HG03139 (cell line): ENCODE data around the gene ABLIM2.

Source experiments
- ATAC-seq: cut with Tn5 transposase; IDR thresholded peaks from one replicate; pipeline ENCODE4 v1.9.1; 2021; ENCODE audit not compliant: unreplicated experiment

ABLIM2 gene

GRCh38 chr4:8159537-8160232 is 1.1 kb upstream of the ABLIM2 start:
- ATAC-seq: no peak

GRCh38 chr4:8157944-8158709 is 486 bp downstream of the ABLIM2 start:
- no peak for ATAC-seq

GRCh38 chr4:8157496-8157895 is 1.1 kb downstream of the ABLIM2 start:
- ATAC-seq: no peak

- no peak for ATAC-seq
Measured at GRCh38 chr4:8156617-8157016, 2.0 kb downstream of the ABLIM2 start.

GRCh38 chr4:8155660-8156421 is 2.8 kb downstream of the ABLIM2 start:
- no peak for ATAC-seq

- no peak for ATAC-seq
Measured at GRCh38 chr4:8155048-8155447, 3.6 kb downstream of the ABLIM2 start.

GRCh38 chr4:8153441-8153840 is 5.2 kb downstream of the ABLIM2 start:
- ATAC-seq: no peak

GRCh38 chr4:8152865-8153257 is 5.8 kb downstream of the ABLIM2 start:
- ATAC-seq: no peak

- no peak for ATAC-seq
Measured at GRCh38 chr4:8152090-8152864, 6.3 kb downstream of the ABLIM2 start.

- no peak for ATAC-seq
Measured at GRCh38 chr4:8151165-8151650, 7.4 kb downstream of the ABLIM2 start.

- no peak for ATAC-seq
Measured at GRCh38 chr4:8150152-8151090, 8.2 kb downstream of the ABLIM2 start.

- no peak for ATAC-seq
Measured at GRCh38 chr4:8149664-8150063, 8.9 kb downstream of the ABLIM2 start.

GRCh38 chr4:8148785-8149435 is 9.7 kb downstream of the ABLIM2 start:
- no peak for ATAC-seq

- no peak for ATAC-seq
Measured at GRCh38 chr4:8148159-8148558, 10.5 kb downstream of the ABLIM2 start.

GRCh38 chr4:8147231-8147970 is 11.2 kb downstream of the ABLIM2 start:
- ATAC-seq: no peak

- ATAC-seq: no peak
Measured at GRCh38 chr4:8146157-8146556, 12.5 kb downstream of the ABLIM2 start.

GRCh38 chr4:8144359-8144758 is 14.3 kb downstream of the ABLIM2 start:
- no peak for ATAC-seq

- no peak for ATAC-seq
Measured at GRCh38 chr4:8143392-8144140, 15.0 kb downstream of the ABLIM2 start.
